Glutamatergic neuron (in vitro differentiated cells): Measurements from ENCODE around the gene SGPP1. TPM values are rescaled to one million over a fixed set of nuclear protein-coding genes. Genes with fewer than 3 reads are reported as not detected.
"Not testable (repeated sequence)": the region's sequence is repeated elsewhere in the genome, so short reads cannot be mapped to it uniquely, and the experiment has no call there.

ENCODE experiments used
- DNase-seq: peaks from one replicate; pipeline ENCODE4 v3.0.0; 2022
- H3K27ac Mint-ChIP-seq: one replicate; pipeline ENCODE4 v1.8.0; 2020; ENCODE audit warnings: mild to moderate bottlenecking, mixed read lengths, inconsistent platforms; ENCODE audit not compliant: unreplicated experiment
- H3K27me3 Mint-ChIP-seq: one replicate; pipeline ENCODE4 v1.8.0; 2020; ENCODE audit warnings: mild to moderate bottlenecking, moderate library complexity, mixed read lengths, inconsistent platforms; ENCODE audit not compliant: unreplicated experiment
- H3K36me3 Mint-ChIP-seq: one replicate; pipeline ENCODE4 v1.8.0; 2020; ENCODE audit warnings: mild to moderate bottlenecking, mixed read lengths, inconsistent platforms; ENCODE audit not compliant: unreplicated experiment
- H3K4me1 Mint-ChIP-seq: one replicate; pipeline ENCODE4 v1.8.0; 2020; ENCODE audit warnings: mild to moderate bottlenecking, low read depth, mixed read lengths, inconsistent platforms; ENCODE audit not compliant: unreplicated experiment
- H3K4me3 Mint-ChIP-seq: one replicate; pipeline ENCODE4 v1.8.0; 2020; ENCODE audit warnings: mild to moderate bottlenecking, mixed read lengths, inconsistent platforms; ENCODE audit not compliant: unreplicated experiment
- H3K9me3 Mint-ChIP-seq: one replicate; pipeline ENCODE4 v1.8.0; 2020; ENCODE audit warnings: mild to moderate bottlenecking, moderate library complexity, mixed read lengths, inconsistent platforms; ENCODE audit not compliant: unreplicated experiment
- CTCF ChIP-seq: fragments of 200-600 bp; sonication (generic); IDR thresholded peaks from one replicate; pipeline ENCODE4 v1.5.0; 2021; ENCODE audit not compliant: partially characterized antibody, unreplicated experiment
- total RNA-seq: library from RNA; stranded (reverse); fragmentation: NEBNext Ultra II Directional; extraction: Animal tissue kit (Norgen Biotek cat#: 25700); gene quantifications from one replicate; pipeline ENCODE4 v1.2.1, GENCODE V29; 2021; ENCODE audit not compliant: unreplicated experiment

The SGPP1 gene
- total RNA-seq, 1 donor from 2014 or later, result 4.3 TPM

- Mint-ChIP-seq H3K36me3 (no peaks in the 10 kb centered on the region), H3K27me3 (no peaks in the 10 kb centered on the region), H3K27ac (no peak overlapping the region), H3K4me1 (no peaks in the 10 kb centered on the region), H3K4me3 (no peak overlapping the region), H3K9me3 (no peaks in the 10 kb centered on the region)
- no peak for TF ChIP-seq CTCF
- no peak for DNase-seq
Observed at GRCh38 chr14:63759456-63759855, 31.6 kb upstream of the SGPP1 start.

DNA sequence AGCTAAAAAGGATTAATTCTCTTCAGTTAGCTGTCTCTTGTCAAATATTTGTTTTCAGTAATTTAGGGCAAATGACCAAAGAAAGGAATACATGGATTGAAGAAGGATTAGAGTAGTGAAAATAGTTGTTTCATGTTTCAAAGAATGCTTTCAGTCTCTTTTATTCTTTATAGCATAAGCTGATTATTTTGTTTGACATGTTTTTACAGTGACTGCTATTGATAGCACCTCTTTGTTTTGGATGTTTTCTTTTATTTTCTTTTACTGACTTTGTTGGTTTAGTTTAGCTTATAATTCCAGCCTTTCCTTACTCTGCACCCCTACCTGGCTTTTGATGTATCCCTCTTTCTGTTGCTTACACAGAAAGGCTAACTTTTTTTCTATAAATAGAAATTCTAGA, 29.3 kb upstream of the SGPP1 start:
- Mint-ChIP-seq H3K27me3 (no peaks in the 10 kb centered on the region), H3K27ac (no peak overlapping the region), H3K4me1 (no peaks in the 10 kb centered on the region), H3K36me3 (no peaks in the 10 kb centered on the region), H3K4me3 (no peak overlapping the region), H3K9me3 (no peaks in the 10 kb centered on the region)
- no peak for TF ChIP-seq CTCF
- no peak for DNase-seq

- no peak for TF ChIP-seq CTCF
- Mint-ChIP-seq H3K4me1 (no peaks in the 10 kb centered on the region), H3K9me3 (no peaks in the 10 kb centered on the region), H3K4me3 (no peak overlapping the region), H3K27ac (no peak overlapping the region), H3K27me3 (no peaks in the 10 kb centered on the region), H3K36me3 (no peaks in the 10 kb centered on the region)
- no peak for DNase-seq
Observed at GRCh38 chr14:63752449-63753169, 24.7 kb upstream of the SGPP1 start.

DNA sequence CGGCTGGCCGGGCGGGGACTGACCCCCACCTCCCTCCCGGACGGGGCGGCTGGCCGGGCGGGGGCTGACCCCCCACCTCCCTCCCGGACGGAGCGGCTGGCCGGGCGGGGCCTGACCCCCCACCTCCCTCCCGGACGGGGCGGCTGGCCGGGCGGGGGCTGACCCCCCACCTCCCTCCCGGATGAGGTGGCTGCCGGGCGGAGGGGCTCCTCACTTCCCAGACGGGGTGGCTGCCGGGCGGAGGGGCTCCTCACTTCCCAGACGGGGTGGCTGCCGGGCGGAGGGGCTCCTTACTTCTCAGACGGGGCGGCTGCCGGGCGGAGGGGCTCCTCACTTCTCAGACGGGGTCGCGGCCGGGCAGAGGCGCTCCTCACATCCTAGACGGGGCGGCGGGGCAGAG, 23.2 kb upstream of the SGPP1 start:
- H3K4me1 Mint-ChIP-seq, H3K27ac Mint-ChIP-seq, H3K27me3 Mint-ChIP-seq, H3K4me3 Mint-ChIP-seq, H3K9me3 Mint-ChIP-seq, H3K36me3 Mint-ChIP-seq, DNase-seq: not testable (repeated sequence)

DNA sequence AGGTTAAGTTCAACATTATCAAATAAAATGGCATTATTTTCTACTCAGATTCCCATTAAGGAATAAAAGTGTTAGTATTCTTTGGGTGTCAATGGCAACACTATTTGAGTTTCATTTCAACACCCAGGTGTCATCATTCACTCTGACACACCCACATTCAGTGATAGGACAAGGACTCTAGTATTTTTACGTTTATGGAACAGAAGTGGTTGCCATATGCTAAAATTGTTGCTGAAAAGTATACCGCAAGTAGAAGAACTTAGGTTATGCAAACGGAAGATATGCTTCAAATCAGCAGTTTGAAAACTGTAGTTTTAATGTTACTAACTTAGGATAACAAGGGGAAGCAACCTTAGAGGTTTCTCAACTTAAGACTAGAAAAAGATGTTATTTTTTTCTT, 20.0 kb upstream of the SGPP1 start:
- H3K4me1 Mint-ChIP-seq, result no peaks in the 10 kb centered on the region
- H3K27me3 Mint-ChIP-seq, result no peaks in the 10 kb centered on the region
- H3K36me3 Mint-ChIP-seq, result no peaks in the 10 kb centered on the region
- no peak for DNase-seq
- no peak for TF ChIP-seq CTCF
- no peak overlapping the region for H3K4me3 Mint-ChIP-seq
- H3K27ac Mint-ChIP-seq, result no peak overlapping the region
- H3K9me3 Mint-ChIP-seq, result no peaks in the 10 kb centered on the region
